Fibroblast of lung (primary cell): ENCODE measurements around the gene TTLL11.

Experiments used
- CTCF ChIP-seq, 2 donors: IDR thresholded peaks in 1 of 2; conservative IDR thresholded peaks in 1 of 2; 1 replicate in 1 of 2; 2 replicates in 1 of 2; pipeline ENCODE4 v1.5.1; 2011 to 2012; ENCODE audit warnings: low read length in 2 of 2, control low read depth in 1 of 2, inconsistent platforms in 1 of 2, low read depth in 1 of 2, mild to moderate bottlenecking in 1 of 2
- EZH2 ChIP-seq: IDR thresholded peaks from 2 replicates; pipeline ENCODE4 v1.5.1; 2012; ENCODE audit warnings: low read length, control low read depth, mild to moderate bottlenecking; ENCODE audit errors: missing control alignments

DNA sequence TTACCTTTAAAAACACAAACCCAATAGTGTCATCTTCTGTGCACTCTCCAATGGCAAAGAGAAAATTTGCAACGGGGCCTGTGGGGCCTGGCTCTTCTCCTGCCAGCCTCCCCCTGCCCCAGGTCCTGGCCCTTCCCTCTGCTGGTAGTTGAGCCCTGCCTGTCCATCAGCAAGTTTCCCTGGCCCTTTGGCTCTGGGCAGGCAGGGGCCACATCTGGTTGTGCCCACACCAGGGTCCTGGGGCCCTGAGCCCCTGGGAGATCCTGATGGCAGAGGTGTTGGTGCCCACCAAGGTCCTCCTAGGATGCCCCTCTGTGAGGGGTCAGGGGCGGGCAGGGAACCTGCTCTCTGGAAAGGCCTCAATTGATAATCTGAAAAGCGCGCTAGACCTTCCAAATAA is 284.3 kb downstream of the TTLL11 start:
- TF ChIP-seq CTCF (conservative IDR thresholded peaks at IDR 0.05 in 1 of 2, IDR thresholded peaks at IDR 0.05 in 1 of 2; ENCODE audit: low read depth in 1 of 2, low read length in 2 of 2) (no peak), EZH2 (no peak)
